Activated CD4-positive, alpha-beta T cell treated with anti-CD3 and anti-CD28 coated beads, Interleukin-2, amount 50 U/mL, for 1 hour (primary cell): ENCODE measurements around the gene BAZ2B.

Source experiments
- DNase-seq: peaks from one replicate; pipeline ENCODE4 v3.0.0-alpha.2; 2020

BAZ2B gene

DNA sequence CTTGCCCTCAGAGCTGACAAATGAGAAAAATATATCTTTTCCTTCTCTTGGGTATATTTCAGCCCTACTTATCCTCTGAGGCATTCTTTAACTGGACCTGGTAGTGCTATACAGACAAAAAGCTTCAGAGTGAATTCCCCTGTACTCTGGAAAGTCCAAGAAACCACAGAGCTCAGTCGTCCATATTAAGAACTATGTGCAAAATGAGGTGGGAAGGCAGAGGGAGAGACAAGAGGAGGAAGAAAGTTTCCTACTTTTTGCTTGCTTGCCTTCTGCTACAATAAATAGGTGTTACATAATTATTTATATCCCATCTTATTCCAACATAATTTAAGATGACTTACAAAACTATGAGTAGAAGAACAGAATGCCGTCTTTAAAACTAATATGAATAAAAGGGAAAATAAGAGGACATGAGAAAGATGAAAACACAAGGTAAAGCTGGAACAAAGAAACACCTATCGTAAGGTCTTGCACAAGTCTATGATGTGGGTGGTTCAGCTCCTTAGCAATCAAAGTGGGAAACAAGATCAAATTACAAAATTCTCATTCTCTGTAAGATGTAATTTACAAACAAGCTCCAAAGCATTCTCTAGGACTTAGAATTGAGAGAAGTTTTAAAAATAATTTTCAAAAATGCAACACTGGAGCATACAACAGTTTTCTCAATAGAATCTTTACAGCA lies 97.9 kb downstream of the BAZ2B start:
- DNase-seq: no peak

DNA sequence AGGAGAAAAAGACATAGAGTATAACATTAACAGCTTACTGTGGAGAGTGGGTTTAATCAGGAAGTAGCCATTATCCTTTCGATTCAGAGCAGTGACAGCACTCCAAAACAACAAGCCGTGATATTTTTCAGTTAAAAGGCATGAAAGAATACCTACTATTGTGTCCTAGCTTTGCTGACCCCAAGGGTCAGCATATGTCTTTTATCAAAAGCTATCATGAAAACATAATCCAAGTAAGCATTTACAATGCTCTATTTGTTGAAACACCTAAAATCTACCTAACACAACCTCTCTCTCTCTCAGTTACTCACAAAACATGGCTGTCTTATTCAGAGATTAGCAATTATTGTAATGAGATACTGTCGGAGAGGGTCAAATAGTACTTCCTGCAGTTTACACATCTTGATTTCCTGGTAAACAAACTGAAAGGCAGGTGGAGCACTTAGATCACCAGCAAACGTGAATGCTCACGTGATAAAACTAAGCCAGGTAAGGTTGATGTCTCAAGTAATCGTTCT lies 100.0 kb downstream of the BAZ2B start:
- DNase-seq: peak; percentile 5

- no peak for DNase-seq
Measured at GRCh38 chr2:159515441-159515840, 100.9 kb downstream of the BAZ2B start.

GRCh38 chr2:159513745-159514144 lies 102.6 kb downstream of the BAZ2B start:
- no peak for DNase-seq

DNA sequence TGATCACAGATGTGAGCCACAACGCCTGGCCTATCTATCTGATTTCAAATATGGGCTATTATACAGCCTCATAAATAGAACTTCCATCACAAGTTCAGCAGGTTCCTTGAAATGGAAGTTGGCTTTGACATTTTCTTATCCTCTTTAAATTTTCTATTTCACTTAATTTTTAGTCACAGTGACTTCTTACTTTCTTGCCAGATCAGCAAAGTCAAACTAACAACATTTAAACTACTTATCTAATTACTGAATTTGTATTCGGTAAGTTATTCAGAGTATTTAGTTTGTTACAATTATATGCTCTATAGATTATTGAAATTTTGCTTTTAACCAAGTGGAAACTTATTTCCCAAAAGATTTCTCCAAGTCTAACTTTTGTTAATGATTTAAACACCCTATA lies 108.2 kb downstream of the BAZ2B start:
- DNase-seq: no peak

DNA sequence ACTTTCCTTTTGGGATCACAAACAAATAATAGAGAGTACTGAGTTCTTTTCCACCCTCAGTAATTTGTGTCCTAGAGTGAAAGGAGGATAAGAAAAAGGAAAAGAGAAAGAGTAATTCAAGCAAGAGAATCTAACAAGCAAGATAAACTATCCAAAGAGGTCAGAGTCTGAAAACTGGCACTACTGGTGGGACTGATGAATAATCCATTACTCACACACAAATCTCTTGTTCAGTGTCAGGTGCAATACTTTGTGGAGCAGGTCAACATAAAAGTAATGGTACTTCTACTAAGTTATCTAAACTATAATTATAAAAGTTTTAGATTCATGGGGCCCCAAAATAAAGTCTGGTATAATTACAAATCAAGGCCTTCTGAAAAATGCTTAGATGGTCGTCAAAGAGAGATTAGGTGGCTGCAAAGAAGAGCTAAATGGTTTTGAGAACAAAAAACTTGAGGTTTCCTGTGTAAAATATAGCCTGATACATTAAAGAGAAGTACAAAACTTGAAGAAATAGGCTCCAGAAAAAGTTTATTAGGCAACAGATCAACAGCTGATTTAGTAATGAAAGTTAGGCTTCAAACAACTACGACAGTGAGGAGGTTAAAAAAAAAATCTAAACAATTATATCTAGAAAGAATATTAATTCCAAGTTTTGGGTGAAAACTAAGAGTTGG lies 109.4 kb downstream of the BAZ2B start:
- DNase-seq: no peak

- DNase-seq: no peak
Measured at GRCh38 chr2:159506202-159506601, 110.1 kb downstream of the BAZ2B start.

DNA sequence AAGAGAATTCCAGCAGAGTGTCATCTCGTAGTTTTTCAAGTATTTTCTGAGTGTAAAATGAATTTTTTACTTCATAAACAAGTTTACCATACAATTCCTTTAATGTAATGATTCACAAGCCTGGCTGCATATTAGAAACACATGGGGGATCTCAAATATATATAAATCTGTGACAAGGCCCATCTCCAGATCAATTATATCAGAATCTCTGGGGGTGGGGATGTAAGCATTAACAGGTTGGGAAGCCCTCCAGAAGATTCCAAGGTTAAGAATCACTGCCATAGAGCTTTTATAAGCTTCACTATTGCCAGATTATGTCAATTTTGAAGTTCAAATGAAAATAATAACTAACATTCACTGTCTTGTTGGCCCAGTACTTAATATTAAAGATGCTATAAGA lies 111.2 kb downstream of the BAZ2B start:
- no peak for DNase-seq

DNA sequence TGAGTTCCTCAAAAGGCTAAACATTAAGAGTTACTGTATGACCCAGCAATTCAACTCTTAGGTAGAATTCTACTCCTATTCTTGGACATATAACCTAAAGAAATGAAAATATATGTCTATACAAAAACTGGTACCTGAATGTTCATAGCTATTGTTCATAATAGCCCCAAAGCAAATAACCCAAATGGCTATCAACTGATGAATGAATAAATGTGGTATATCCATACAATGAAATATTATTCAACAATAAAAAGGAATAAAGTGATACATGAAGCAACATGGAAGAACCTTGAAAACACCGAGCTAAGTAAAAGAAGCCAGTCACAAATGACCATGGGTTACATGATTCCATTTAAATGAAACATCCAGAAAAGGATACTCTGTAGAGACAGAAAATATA lies 114.6 kb downstream of the BAZ2B start:
- DNase-seq: no peak

DNA sequence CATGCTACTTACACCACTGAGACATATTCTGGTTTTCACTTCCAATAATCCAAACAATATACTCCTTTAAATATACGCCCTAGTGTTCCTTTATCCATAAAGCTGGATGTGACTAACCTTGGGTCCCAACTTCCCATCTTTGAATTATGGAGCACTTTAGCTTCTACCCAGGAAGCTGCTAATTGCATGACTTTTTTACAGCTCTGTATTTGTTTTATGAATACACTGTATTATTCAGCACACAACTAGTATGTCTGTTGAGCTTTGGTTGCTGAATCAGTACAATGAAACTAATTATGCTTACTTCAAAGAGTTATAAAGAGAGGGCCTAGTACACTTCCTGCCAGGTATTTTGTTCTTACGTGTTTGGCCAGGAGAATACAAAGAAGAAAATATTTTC lies 118.5 kb downstream of the BAZ2B start:
- DNase-seq: no peak

- no peak for DNase-seq
Measured at GRCh38 chr2:159497256-159497655, 119.1 kb downstream of the BAZ2B start.

DNA sequence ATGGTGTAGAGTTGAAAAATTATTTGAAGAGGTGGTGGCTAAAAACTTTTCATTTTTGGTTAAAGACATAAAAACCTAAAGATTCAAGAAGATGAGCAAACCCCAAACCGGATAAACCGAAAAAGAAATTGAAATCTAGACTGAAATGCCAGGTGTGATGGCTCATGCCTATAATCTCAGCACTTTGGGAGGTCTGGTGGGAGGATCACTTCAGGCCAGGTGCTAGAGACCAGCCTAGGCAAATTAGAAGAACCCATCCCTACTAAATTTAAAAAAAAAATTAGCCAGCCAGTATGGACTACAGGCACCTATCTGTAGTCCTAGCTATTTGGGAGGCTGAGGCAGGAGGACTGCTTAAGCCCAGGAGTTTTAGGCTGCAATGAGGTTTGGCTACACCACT lies 126.9 kb downstream of the BAZ2B start:
- no peak for DNase-seq

DNA sequence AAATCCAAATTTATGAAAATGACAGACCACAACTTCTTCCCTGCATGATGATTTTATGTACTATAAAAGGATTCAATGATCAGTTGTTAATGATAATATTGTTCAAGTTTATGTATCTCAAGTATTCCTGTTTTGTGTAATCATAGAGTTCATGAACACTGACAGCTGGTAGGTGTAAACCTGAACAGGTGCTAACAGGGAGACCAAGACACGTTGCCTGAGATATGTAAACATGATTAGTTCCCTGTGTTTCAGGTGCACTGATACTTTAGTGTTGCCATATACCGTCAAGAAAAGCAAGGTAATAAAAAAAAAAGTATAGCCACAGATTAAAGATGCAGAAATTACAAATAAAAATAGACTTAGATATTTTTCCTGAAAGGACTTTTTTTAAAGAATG lies 131.8 kb downstream of the BAZ2B start:
- DNase-seq: no peak

- no peak for DNase-seq
Measured at GRCh38 chr2:159476329-159476728, 140.0 kb downstream of the BAZ2B start.

DNA sequence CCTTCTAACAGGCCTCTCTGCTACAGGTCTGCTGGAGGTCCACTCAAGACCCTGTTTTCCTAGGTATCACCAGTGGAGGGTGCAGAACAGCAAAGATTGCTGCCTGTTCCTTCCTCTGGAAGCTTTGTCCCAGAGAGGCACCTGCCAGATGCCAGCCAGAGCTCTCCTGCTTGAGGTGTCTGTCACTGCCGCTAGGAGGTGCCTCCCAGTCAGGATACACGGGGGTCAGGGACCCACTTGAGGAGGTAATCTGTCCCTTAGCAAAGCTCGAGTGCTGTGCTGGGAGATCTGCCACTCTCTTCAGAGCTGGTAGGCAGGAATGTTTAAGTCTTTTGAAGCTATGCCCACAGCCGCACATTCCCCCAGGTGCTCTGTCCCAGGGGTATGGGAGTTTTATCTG lies 140.6 kb downstream of the BAZ2B start:
- no peak for DNase-seq

DNA sequence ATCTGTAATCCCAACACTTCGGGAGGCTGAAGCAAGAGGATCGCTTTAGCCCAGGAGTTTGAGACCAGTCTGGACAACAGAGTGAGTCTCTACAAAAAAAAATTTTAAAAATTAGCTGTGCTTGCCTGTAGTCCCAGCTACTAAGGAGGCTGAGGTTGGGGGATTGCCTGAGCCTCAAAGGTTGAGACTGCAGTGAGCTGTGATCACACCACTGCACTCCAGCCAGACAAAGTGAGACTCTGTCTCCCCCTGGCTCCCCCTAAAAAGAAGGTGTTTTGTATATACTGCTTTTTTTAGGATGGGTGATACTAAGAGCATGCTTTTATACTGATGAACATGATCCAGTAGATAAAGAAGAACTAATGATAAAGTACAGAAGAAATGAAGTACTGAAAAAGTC lies 145.0 kb downstream of the BAZ2B start:
- no peak for DNase-seq

- DNase-seq: no peak
Measured at GRCh38 chr2:159468257-159468656, 148.1 kb downstream of the BAZ2B start.

GRCh38 chr2:159462961-159463360 lies 153.4 kb downstream of the BAZ2B start:
- no peak for DNase-seq

DNA sequence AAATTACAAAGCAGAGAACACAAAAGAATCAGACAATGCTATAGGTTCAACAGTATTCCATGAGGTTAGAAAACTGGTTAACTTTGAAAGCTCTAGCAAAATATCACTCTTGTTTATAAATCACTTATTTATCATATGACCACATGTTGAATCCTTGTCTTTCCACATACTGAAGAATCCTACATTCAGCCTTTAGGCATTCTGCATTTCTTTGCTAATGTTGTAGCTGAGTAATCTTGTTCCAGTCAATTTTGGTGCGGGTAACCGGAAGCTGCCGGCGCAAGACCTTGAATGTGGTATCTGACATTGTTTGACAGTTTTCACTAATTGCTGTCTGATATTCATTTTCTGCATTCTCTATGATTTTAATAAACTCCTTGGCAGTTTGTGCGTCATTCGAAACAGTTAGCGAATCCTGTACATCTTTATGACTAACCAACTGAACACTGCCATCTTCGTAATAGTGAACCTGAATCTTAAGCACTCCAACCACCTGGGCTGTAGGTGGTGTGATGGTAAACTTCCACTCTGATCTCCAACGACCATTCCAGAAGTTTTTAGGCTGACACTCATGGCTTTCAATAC lies 154.1 kb downstream of the BAZ2B start:
- DNase-seq: no peak

DNA sequence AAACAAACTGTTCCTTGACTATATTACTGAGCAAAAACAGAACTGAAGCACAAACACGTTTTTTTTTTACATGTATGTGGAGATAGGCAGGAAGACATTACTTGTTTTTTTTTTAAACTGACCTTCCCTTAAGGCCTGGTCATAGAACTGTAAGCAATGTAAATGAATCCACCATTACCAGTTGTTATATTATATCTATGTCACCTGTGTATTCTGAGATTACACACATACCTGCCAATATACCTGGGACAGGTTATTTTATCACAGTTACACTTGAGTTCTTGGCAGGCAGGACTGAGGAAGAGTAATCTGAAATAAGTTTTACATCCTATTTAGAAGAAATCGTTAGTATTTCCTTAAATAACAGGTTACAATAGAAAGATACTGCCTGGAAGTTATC lies 155.3 kb downstream of the BAZ2B start:
- DNase-seq: no peak

- no peak for DNase-seq
Measured at GRCh38 chr2:159460227-159460626, 156.1 kb downstream of the BAZ2B start.

GRCh38 chr2:159459279-159459678 lies 157.1 kb downstream of the BAZ2B start:
- no peak for DNase-seq

GRCh38 chr2:159457589-159457988 lies 158.8 kb downstream of the BAZ2B start:
- no peak for DNase-seq
